GM12892 (cell line): ENCODE measurements around the gene OXCT1.

Experiments used
- POLR2A ChIP-seq: IDR thresholded peaks from 2 replicates; pipeline ENCODE4 v1.6.1; 2011; ENCODE audit warnings: low read depth, low read length, control low read depth
- POLR2AphosphoS5 ChIP-seq: IDR thresholded peaks from 2 replicates; pipeline ENCODE4 v1.6.1; 2011; ENCODE audit warnings: low read depth, low read length, control low read depth
- TAF1 ChIP-seq: IDR thresholded peaks from 2 replicates; pipeline ENCODE4 v1.6.1; 2011; ENCODE audit warnings: low read depth, mild to moderate bottlenecking, control low read depth, low read length, borderline replicate concordance

DNA sequence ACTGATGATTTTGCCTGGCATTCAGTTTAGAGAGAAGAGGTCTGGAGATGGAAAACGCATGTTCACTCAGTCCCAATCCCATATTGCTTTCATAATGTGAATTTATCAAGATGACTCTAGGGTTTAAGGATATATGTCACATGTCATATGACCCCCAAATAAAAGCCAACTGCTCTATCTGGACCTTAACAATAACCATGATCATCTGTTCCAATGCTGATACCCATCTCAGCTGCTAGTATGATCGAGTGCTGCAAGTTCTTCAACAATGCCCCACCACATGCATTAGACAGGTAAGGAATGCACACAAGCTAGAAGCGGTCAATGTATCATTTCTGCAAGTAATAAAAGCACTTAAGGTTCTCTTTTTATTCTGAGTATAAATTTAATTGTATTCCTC lies 91.8 kb downstream of the OXCT1 start:
- TF ChIP-seq POLR2A (no peak), POLR2AphosphoS5 (no peak), TAF1 (no peak)
